RCC 7860 (cell line): ENCODE results near the gene MRPS2.

Experiments
- DNase-seq: peaks from one replicate; pipeline ENCODE4 v3.0.0-alpha.2; 2015; ENCODE audit warnings: low spot score
- FAIRE-seq: peaks from 2 replicates; lab custom pipeline; 2012; peaks lifted over from hg19 to GRCh38; lab: Jason Lieb, UNC

MRPS2 gene

GRCh38 chr9:135498381-135499126 is 1.9 kb upstream of the MRPS2 start:
- DNase-seq (no peak), FAIRE-seq (no peak)

- DNase-seq (peak; percentile 79), FAIRE-seq (no peak)
Measured at GRCh38 chr9:135499326-135500070, 984 bp upstream of the MRPS2 start.

- DNase-seq, result no peak
Measured at GRCh38 chr9:135500071-135500524, 384 bp upstream of the MRPS2 start.

GRCh38 chr9:135501261-135502167 is 1.0 kb downstream of the MRPS2 start:
- DNase-seq, result peak; percentile 43
- no peak for FAIRE-seq

More at GRCh38 chr9:135500071-135500524, 384 bp upstream of the MRPS2 start:
- FAIRE-seq, result no peak

- FAIRE-seq (no peak), DNase-seq (no peak)
Measured at GRCh38 chr9:135502168-135502872, 1.8 kb downstream of the MRPS2 start.

GRCh38 chr9:135502873-135503321 is 2.4 kb downstream of the MRPS2 start:
- DNase-seq, result no peak
- FAIRE-seq, result no peak

GRCh38 chr9:135503371-135504261 is 3.1 kb downstream of the MRPS2 start:
- DNase-seq, result no peak
- no peak for FAIRE-seq

GRCh38 chr9:135504262-135505243 is 4.1 kb downstream of the MRPS2 start:
- no peak for FAIRE-seq
- DNase-seq, result peak; percentile 18

- DNase-seq (no peak), FAIRE-seq (no peak)
Measured at GRCh38 chr9:135505406-135506187, 5.1 kb downstream of the MRPS2 start.

GRCh38 chr9:135506327-135507103 is 6.0 kb downstream of the MRPS2 start:
- no peak for DNase-seq
- no peak for FAIRE-seq

- FAIRE-seq, result no peak
- DNase-seq, result no peak
Measured at GRCh38 chr9:135507104-135508035, 6.9 kb downstream of the MRPS2 start.

GRCh38 chr9:135508211-135508820 is 7.8 kb downstream of the MRPS2 start:
- FAIRE-seq (no peak), DNase-seq (no peak)

- FAIRE-seq, result no peak
- no peak for DNase-seq
Measured at GRCh38 chr9:135509458-135509857, 9.0 kb downstream of the MRPS2 start.

- DNase-seq (no peak), FAIRE-seq (no peak)
Measured at GRCh38 chr9:135512241-135512603, 11.7 kb downstream of the MRPS2 start.

- DNase-seq (no peak), FAIRE-seq (no peak)
Measured at GRCh38 chr9:135512904-135513303, 12.4 kb downstream of the MRPS2 start.
